Keratinocyte (primary cell): Measurements from ENCODE around the gene RNASE13. TPM values are rescaled to one million over a fixed set of nuclear protein-coding genes. Genes with fewer than 3 reads are reported as not detected.
A peak's percentile ranks its signal among the peaks of the same experiment; 100 is the strongest.

Experiments used
- DNase-seq: peaks from one replicate; pipeline ENCODE4 v3.0.0-alpha.2; 2011; ENCODE audit warnings: low read depth, missing footprints, low spot score
- FAIRE-seq: peaks from 2 replicates; lab custom pipeline; 2011; peaks lifted over from hg19 to GRCh38; lab: Jason Lieb, UNC
- H2AFZ ChIP-seq: 2 replicates; pipeline ENCODE4 v1.6.0; 2012; ENCODE audit warnings: low read length, control low read depth, inconsistent platforms; ENCODE audit not compliant: control insufficient read depth
- H3K27ac ChIP-seq: 2 replicates; pipeline ENCODE4 v1.5.1; 2011; ENCODE audit warnings: low read length; ENCODE audit not compliant: control insufficient read depth, insufficient read depth
- H3K27me3 ChIP-seq: 3 replicates; pipeline ENCODE4 v1.6.0; 2011; ENCODE audit warnings: low read length; ENCODE audit not compliant: control insufficient read depth, insufficient read depth; ENCODE audit errors: extremely low read depth
- H3K36me3 ChIP-seq, 2 experiments: 2 replicates in 1 of 2; 3 replicates in 1 of 2; pipeline ENCODE4 v1.5.1; 2011; ENCODE audit warnings: low read length in 2 of 2, mild to moderate bottlenecking in 1 of 2; ENCODE audit not compliant: control insufficient read depth in 2 of 2, insufficient read depth in 2 of 2; ENCODE audit errors: extremely low read depth in 1 of 2
- H3K4me1 ChIP-seq: 3 replicates; pipeline ENCODE4 v1.5.1; 2011; ENCODE audit warnings: low read length; ENCODE audit not compliant: control insufficient read depth, insufficient read depth; ENCODE audit errors: extremely low read depth
- H3K4me2 ChIP-seq: 3 replicates; pipeline ENCODE4 v1.6.0; 2011; ENCODE audit warnings: low read depth, low read length; ENCODE audit not compliant: control insufficient read depth, insufficient read depth; ENCODE audit errors: extremely low read depth
- H3K4me3 ChIP-seq, 3 experiments: fragments of 200-600 bp in 1 of 3; sonication (generic) in 1 of 3; 2 replicates in 2 of 3; 3 replicates in 1 of 3; pipeline ENCODE4 v1.5.1; 2011 to 2016; ENCODE audit warnings: low read length in 3 of 3, mild to moderate bottlenecking in 3 of 3, control low read depth in 2 of 3, inconsistent platforms in 1 of 3, low read depth in 1 of 3, mixed read lengths in 1 of 3, mixed run types in 1 of 3, moderate library complexity in 1 of 3; ENCODE audit not compliant: control insufficient read depth in 2 of 3, insufficient read depth in 2 of 3; ENCODE audit errors: extremely low read depth in 1 of 3
- H3K79me2 ChIP-seq: 2 replicates; pipeline ENCODE4 v1.6.0; 2012; ENCODE audit warnings: low read length; ENCODE audit not compliant: control insufficient read depth, insufficient read depth
- H3K9ac ChIP-seq: 3 replicates; pipeline ENCODE4 v1.6.0; 2011; ENCODE audit warnings: low read length; ENCODE audit not compliant: control insufficient read depth, insufficient read depth; ENCODE audit errors: extremely low read depth
- H3K9me1 ChIP-seq: 3 replicates; pipeline ENCODE4 v1.6.0; 2011; ENCODE audit warnings: low read length; ENCODE audit not compliant: control insufficient read depth, insufficient read depth; ENCODE audit errors: extremely low read depth
- H3K9me3 ChIP-seq: 2 replicates; pipeline ENCODE4 v1.5.1; 2012; ENCODE audit warnings: low read depth, low read length; ENCODE audit not compliant: control insufficient read depth
- H4K20me1 ChIP-seq: 3 replicates; pipeline ENCODE4 v1.6.0; 2011; ENCODE audit warnings: low read length; ENCODE audit not compliant: control insufficient read depth, insufficient read depth; ENCODE audit errors: extremely low read depth
- EZH2 ChIP-seq: IDR thresholded peaks from one replicate; pipeline ENCODE4 v1.6.1; 2012; ENCODE audit warnings: inconsistent platforms, mild to moderate bottlenecking, low read length, moderate library complexity
- dilution Hi-C: fragments of 300-500 bp; cut with MboI; formaldehyde crosslinking; loops from one replicate; pipeline ENCODE4 v1.7.0; 2020; ENCODE audit warnings: low sequenced_read_pairs; ENCODE audit not compliant: extremely low pct_ligation_motif_present
- polyA plus RNA-seq, 5 experiments: library from polyadenylated mRNA; depleted of rRNA in 3 of 5; stranded (reverse) in 3 of 5; stranded (forward) in 1 of 5; unstranded in 1 of 5; fragments of >200 nt; gene quantifications; 1 replicate in 1 of 5; 2 replicates in 3 of 5; 3 replicates in 1 of 5; pipeline versions ENCODE4 v1.2.1 to v1.2.3, GENCODE V29; 2011 to 2012; ENCODE audit warnings: missing spikeins in 2 of 5, low read depth in 1 of 5, low replicate concordance in 1 of 5
- TF ChIP-seq, protein P1 (sequence below), 3 experiments: IDR thresholded peaks in 1 of 3; conservative IDR thresholded peaks in 1 of 3; optimal IDR thresholded peaks in 1 of 3; 2 replicates in 2 of 3; 3 replicates in 1 of 3; pipeline versions ENCODE3 to v1.5.1; 2011; ENCODE audit warnings: low read length in 3 of 3, mild to moderate bottlenecking in 3 of 3, moderate library complexity in 2 of 3, control low read depth in 1 of 3, inconsistent platforms in 1 of 3; ENCODE audit not compliant: insufficient read depth in 2 of 3; ENCODE audit errors: extremely low read depth in 1 of 3

Gene RNASE13
- polyA plus RNA-seq, 1 donor (not counting 4 experiments of a cell fraction or from before 2014, with no cell fraction given) = not detected

DNA sequence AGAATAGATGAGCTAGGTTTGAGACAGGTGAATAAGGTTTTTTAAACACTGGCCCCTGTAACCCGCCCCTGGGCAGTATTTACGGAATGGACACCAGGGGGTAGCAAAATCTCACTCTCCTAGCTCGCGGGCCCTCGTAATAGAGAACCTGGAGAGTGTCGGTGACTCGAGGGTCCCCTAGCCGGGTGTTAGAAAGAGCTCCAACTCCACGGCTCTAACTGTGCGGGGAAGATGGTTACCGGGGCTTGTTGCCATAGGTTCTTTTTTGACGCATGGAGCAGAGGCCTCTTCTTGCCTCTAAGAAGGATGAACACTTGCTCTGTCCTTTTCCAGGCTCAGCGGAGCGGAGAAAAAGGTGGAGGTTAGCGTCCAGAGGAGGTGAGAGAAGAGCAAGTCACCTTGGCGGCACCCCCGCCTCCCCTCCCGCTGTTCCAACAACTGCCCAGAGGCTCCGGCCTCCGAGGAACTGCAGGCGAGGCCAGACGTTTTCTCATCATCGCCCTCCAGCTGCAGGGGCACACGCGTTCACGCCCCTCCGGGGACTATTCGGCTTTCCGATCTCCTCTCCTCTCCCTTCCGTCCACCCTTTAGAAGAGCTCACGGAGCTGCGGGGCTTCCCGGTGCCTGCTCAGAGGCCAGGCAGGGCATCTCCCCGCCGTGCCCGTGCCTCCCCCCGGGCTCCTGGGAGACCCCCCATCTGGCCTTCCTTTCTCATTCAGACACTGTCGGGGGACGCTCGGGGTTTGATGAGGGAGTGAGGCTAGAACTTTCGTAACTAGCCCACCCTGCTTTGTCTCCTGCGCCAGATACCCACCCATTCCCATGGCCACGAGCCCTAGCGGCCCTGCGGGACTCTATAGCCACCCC, 34.1 kb upstream of the RNASE13 start:
- FAIRE-seq (no peak), DNase-seq (no peak)
- H3K9me1 ChIP-seq = no peaks in the 10 kb centered on the region
- no peak overlapping the region for H2AFZ ChIP-seq
- no peak overlapping the region for H3K9ac ChIP-seq
- H3K27me3 ChIP-seq = peaks cover 17% of the 10 kb centered on the region
- TF ChIP-seq EZH2 = no peak
- TF ChIP-seq, protein P1, sequence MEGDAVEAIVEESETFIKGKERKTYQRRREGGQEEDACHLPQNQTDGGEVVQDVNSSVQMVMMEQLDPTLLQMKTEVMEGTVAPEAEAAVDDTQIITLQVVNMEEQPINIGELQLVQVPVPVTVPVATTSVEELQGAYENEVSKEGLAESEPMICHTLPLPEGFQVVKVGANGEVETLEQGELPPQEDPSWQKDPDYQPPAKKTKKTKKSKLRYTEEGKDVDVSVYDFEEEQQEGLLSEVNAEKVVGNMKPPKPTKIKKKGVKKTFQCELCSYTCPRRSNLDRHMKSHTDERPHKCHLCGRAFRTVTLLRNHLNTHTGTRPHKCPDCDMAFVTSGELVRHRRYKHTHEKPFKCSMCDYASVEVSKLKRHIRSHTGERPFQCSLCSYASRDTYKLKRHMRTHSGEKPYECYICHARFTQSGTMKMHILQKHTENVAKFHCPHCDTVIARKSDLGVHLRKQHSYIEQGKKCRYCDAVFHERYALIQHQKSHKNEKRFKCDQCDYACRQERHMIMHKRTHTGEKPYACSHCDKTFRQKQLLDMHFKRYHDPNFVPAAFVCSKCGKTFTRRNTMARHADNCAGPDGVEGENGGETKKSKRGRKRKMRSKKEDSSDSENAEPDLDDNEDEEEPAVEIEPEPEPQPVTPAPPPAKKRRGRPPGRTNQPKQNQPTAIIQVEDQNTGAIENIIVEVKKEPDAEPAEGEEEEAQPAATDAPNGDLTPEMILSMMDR (optimal IDR thresholded peaks at IDR 0.05 in 1 of 3, IDR thresholded peaks at IDR 0.05 in 1 of 3, conservative IDR thresholded peaks at IDR 0.05 in 1 of 3; ENCODE audit: extremely low read depth in 1 of 3, insufficient read depth in 2 of 3, low read length in 3 of 3) = peak; percentile 27 to 53 (median 47)
- H3K4me3 ChIP-seq = no peak overlapping the region
- peak overlapping the region; percentile 8 for H3K4me2 ChIP-seq
- H3K4me1 ChIP-seq = peaks cover 18% of the 10 kb centered on the region
- H4K20me1 ChIP-seq = no peaks in the 10 kb centered on the region
- H3K79me2 ChIP-seq = no peaks in the 10 kb centered on the region
- H3K36me3 ChIP-seq = no peaks in the 10 kb centered on the region
- no peak overlapping the region for H3K27ac ChIP-seq
- H3K9me3 ChIP-seq = no peaks in the 10 kb centered on the region
- dilution Hi-C loops = no loop called here

DNA sequence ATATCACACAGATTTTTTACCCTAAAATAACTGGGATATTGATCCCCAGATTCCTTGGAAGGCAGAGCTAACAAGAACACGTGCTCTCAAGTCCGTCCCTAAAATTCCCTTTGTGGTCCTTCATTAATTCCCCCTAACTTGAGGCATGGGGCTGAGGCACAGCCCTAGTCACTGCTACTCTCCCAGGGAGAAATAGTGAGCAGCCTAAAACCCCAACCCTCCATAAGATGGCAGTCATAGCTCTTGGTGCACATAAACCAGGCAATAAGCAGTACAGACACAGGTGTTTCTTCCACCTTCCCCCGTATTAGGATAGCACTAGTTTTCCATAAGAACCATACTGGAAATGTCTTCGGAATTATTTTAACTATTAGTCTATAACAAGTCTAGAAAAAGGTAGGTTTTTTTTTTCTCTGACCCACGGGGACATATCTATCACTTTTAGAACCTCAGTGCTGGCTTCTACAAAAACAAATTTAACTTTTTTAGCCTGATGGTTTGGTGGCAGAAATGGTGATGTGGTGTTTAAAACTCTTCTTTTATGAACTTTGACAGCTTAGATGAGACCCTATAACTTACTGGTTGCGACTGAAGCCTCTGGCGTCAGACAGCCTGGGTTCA, 32.4 kb upstream of the RNASE13 start:
- Histone ChIP-seq H3K9me1 (no peaks in the 10 kb centered on the region), H3K4me1 (peaks cover 20% of the 10 kb centered on the region), H3K9me3 (no peaks in the 10 kb centered on the region), H3K36me3 (no peaks in the 10 kb centered on the region), H3K9ac (no peak overlapping the region), H2AFZ (no peak overlapping the region), H3K4me3 (no peak overlapping the region), H3K79me2 (no peaks in the 10 kb centered on the region), H4K20me1 (no peaks in the 10 kb centered on the region), H3K4me2 (no peak overlapping the region), H3K27ac (no peak overlapping the region), H3K27me3 (peaks cover 17% of the 10 kb centered on the region)
- FAIRE-seq = peak; percentile 23
- dilution Hi-C loops = no loop called here
- no peak for DNase-seq
- TF ChIP-seq, protein P1 (optimal IDR thresholded peaks at IDR 0.05 in 1 of 3, IDR thresholded peaks at IDR 0.05 in 1 of 3, conservative IDR thresholded peaks at IDR 0.05 in 1 of 3; ENCODE audit: extremely low read depth in 1 of 3, insufficient read depth in 2 of 3, low read length in 3 of 3) = peak; percentile 50 to 82 (median 51)
- TF ChIP-seq EZH2 = no peak
